GM18519 (cell line): ENCODE measurements around the gene LRRC75B.
"Not testable (repeated sequence)": the region's sequence is repeated elsewhere in the genome, so short reads cannot be mapped to it uniquely, and the experiment has no call there.

ENCODE experiments used
- ATAC-seq: cut with Tn5 transposase; IDR thresholded peaks from one replicate; pipeline ENCODE4 v1.9.1; 2021; ENCODE audit warnings: mild to moderate bottlenecking, moderate library complexity; ENCODE audit not compliant: unreplicated experiment, low FRiP score

Gene LRRC75B

GRCh38 chr22:24555165-24556039 lies 37.5 kb downstream of the LRRC75B start, which contains the start of gene SNRPD3:
Gene SNRPD3, plus strand, starts transcription at chr22:24555999. Its CDS starts 1,676 bp downstream, at chr22:24557675.
- peak; percentile 59 for ATAC-seq

- ATAC-seq, result peak; percentile 5
These were observed 38.3 kb downstream of the LRRC75B start, which contains the start of gene GUCD1 for GRCh38 chr22:24554313-24555164. Gene GUCD1, minus strand, starts transcription at chr22:24555138. Its CDS starts 147 bp downstream, at chr22:24554991.

GRCh38 chr22:24553597-24554312 lies 39.1 kb downstream of the LRRC75B start:
- ATAC-seq, result no peak

GRCh38 chr22:24552503-24553286 lies 40.2 kb downstream of the LRRC75B start:
- not testable (repeated sequence) for ATAC-seq

- no peak for ATAC-seq
These were observed 41.9 kb downstream of the LRRC75B start for GRCh38 chr22:24550902-24551435.

GRCh38 chr22:24550028-24550901 lies 42.6 kb downstream of the LRRC75B start:
- ATAC-seq, result no peak

- no peak for ATAC-seq
These were observed 44.1 kb downstream of the LRRC75B start for GRCh38 chr22:24548812-24549211.

GRCh38 chr22:24543679-24544243 lies 49.1 kb downstream of the LRRC75B start:
- no peak for ATAC-seq

GRCh38 chr22:24543185-24543601 lies 49.7 kb downstream of the LRRC75B start:
- no peak for ATAC-seq

- ATAC-seq, result no peak
These were observed 50.2 kb downstream of the LRRC75B start for GRCh38 chr22:24542641-24543040.

- ATAC-seq, result no peak
These were observed 51.0 kb downstream of the LRRC75B start for GRCh38 chr22:24541681-24542515.

- no peak for ATAC-seq
These were observed 52.4 kb downstream of the LRRC75B start for GRCh38 chr22:24540470-24540869.

GRCh38 chr22:24536089-24536488 lies 56.8 kb downstream of the LRRC75B start:
- ATAC-seq, result no peak
